SKM-1 (cell line): ENCODE measurements around the gene BCL11B.

ENCODE experiments used
- DNase-seq: peaks from one replicate; lab custom pipeline; 2025; ENCODE audit not compliant: unreplicated experiment; lab: John Stamatoyannopoulos, UW

Gene BCL11B

DNA sequence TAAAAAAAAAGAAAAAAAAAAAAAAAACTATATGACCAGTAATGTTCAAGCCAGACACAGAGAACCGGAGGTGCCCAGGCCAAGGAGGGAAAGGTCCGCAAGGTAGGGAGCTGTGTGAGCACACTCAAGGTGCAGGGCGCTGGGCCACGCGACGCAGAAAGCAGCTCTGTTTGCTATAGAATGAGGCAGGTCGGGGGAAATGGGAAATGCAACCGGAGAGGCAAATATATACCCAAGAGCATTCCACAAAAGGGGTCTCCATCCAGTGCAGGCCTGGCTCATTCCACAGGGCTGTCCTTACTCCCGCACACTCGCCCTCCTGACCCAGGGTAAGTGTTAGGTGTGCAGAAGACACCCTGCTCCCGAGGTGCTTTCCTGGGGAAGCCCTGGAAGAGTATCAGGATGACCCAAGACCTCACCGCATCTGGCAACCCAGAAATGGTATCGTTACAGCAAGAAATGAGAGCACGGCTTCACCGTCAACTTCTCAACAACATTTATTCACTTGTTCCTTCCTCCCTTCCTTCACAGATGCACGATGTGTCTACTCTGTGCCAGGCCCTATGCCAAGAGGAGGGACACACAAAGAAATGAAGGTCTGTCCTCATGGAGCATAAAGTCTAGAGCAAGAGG lies 86.4 kb downstream of the BCL11B start:
- DNase-seq: no peak

DNA sequence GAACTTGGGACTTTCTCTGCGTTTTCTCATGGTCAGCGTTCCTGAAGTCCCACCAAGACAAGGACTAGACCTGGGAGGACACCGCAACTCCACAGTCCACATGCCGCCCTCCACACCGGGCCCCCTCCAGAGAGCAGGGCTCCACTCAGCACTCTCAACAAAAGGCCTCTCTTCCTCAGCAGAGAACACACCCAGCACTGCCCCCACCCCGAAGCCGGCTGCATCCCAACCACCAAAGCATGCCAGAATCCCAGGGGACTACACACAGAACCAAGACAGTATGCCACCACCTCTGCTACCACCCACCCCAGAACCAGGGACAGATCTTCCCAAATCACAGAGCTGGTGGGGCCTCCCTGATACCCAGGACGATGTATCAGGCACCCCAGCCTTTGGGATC lies 88.3 kb downstream of the BCL11B start:
- DNase-seq: no peak

- DNase-seq: no peak
Measured at GRCh38 chr14:99183311-99183710, 88.7 kb downstream of the BCL11B start.

- DNase-seq: no peak
Measured at GRCh38 chr14:99182548-99183250, 89.3 kb downstream of the BCL11B start.

DNA sequence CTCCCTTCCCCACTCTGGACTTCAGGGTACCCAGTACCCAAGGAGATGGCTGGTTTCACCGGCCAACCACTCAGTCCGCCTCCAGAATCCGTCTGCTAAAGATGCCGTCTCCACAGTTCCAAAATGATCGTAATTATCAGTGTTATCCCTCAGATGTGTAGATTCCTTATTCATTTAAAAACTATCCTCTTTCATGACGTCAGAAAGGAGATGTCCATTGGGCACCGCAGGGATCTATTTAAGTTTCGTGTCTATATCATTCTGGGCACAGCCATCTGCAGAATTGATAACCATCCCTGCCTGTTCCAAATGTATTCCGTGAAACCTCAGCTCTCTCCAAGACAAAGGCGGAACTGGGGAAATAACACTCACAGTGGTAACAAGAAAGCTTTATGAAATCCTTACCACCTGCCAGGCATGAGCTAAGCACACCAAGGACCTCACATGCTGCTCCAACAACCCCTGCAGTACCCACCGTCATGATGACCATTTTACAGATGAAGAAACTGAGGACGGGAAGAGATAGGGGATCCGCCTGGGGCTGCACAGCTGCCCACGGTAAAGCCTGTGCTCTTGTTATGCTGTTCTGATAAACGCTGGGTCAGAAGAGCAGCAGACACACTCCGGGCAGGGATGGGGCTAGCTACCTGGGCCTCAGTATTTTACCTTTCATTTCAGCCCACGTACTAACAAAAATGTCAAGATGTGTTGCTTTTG lies 90.0 kb downstream of the BCL11B start:
- DNase-seq: no peak

- no peak for DNase-seq
Measured at GRCh38 chr14:99181241-99181640, 90.8 kb downstream of the BCL11B start.

DNA sequence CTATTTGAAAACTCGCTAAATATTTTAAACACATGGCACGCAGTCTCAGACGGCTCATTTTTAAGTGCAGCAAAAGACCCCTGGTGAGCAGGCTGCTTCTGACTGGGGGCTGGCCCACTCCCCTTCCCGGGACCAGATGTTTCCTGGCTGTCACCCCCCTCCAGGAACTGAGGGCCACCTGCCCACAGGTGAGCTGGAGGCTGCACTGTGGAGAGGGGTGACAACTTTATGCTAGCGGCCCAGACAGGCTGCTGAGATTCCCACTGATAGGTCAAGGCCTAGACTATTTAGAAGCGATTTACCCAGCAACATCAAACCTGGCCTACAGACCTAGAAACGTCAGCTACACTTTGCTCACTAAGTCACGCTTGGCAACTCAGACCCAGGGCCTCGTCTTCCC lies 92.1 kb downstream of the BCL11B start:
- no peak for DNase-seq

GRCh38 chr14:99179506-99179905 lies 92.5 kb downstream of the BCL11B start:
- no peak for DNase-seq

GRCh38 chr14:99177886-99178835 lies 93.8 kb downstream of the BCL11B start:
- DNase-seq: no peak

GRCh38 chr14:99177046-99177655 lies 94.8 kb downstream of the BCL11B start:
- no peak for DNase-seq

GRCh38 chr14:99176156-99176945 lies 95.6 kb downstream of the BCL11B start:
- no peak for DNase-seq

DNA sequence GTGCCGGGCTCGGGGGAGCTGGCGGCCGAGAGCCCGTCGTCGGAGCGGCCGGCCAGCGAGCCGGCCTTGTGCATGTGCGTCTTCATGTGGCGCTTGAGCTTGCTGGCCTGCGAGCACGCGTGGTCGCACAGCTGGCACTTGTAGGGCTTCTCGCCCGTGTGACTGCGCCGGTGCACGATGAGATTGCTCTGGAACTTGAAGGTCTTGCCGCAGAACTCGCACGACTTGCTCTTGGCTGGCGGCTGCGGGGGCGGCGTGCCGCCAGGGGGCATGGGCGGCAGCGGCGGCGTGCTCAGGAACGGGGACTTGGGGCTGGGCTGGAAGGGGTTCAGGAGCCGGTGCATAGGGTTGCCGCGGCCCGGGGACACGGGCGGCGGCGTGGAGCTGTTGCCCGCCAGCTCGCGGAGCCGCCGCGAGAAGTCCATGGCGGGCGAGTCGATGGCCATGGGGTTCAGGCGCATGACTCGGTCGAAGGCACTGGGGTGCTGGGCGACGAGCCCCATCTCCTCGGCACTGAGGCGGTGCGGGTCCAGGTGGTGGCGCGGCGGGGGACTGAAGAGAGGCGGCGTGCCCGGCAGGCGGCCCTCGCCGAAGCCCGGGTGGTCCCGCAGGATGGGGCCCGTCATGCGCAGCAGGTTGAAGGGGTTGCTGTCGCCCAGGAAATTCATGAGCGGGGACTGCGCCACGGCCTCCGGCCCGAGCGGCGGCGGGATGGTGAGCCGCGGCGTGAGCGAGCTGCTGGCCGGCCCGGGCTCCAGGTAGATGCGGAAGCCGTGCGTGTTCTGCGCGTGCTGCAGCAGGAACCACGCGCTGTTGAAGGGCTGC lies 96.5 kb downstream of the BCL11B start:
- DNase-seq: no peak

DNA sequence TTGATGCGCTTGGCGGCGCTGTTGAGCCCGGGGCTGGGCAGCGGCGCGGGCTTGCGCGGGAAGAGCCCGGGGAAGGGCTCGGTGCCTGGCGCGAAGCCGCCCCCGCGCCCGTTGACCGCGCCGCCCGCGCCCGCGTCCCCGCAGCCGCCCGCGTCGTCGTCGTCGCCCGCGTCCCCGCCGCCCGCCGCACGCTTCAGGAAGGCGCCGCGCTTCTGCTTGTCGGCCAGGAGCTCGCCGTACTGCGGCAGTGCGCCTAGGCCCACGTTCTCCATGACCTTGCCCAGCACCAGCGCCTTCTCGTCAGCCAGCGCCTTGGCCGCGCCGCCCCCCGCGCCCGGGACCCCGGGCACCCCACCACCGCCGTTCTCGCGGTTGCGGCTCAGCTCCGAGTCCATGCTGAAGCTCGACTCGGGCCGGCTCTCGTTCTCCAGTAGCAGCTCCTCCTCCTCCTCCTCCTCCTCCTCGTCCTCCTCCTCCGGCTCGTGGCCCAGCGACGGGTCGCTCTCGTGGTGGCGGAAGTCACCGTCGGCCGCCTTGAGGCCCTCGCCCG lies 97.2 kb downstream of the BCL11B start:
- no peak for DNase-seq

DNA sequence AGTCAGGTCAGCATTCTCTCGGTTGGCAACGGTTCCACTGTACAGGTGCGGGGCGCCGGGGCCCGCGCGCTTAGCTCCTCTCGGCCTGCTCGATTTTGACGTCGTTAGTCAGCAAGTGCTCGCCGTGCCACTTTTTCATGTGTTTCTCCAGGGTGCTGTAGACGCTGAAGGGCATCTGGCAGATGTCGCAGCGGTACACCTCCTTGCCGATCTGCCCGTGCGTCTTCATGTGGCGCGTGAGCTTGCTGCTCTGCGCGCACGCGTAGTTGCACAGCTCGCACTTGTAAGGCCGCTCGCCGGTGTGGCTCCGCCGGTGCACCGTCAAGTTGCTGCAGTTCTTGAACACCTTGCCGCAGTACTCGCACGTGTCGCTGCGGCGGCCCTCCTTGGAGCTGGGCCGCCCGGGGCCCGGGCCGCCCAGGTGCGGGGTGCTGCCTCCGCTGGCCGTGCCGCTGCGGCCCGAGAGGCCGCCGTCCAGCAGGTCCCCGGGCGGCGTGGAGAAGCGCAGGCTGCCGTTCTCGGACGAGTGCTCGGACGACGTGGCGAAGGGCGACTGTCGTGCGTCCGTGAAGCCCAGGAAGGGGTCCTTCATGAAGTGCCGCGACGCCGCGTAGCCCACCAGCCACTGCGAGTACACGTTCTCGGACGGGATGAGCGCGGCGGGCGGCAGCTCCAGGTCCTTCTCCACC lies 97.8 kb downstream of the BCL11B start:
- DNase-seq: no peak

DNA sequence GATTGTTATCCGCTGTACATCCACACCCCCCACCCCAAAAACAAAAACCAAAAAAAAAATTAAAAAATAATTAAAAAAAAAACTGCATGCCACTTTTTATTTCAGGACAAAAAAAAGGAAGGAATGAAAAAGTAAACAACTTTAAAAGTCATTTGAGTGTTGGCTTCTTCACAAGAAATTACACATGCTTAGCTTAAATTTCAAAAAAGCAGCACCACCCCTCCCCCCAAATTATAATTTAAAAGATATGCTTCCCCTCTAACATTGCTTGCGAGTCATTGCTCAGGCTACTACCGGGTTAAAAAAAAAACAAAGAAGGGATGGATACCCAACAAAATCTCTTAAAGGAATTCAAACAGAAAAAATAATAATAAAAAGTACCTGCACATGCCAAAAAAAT lies 98.5 kb downstream of the BCL11B start:
- no peak for DNase-seq

DNA sequence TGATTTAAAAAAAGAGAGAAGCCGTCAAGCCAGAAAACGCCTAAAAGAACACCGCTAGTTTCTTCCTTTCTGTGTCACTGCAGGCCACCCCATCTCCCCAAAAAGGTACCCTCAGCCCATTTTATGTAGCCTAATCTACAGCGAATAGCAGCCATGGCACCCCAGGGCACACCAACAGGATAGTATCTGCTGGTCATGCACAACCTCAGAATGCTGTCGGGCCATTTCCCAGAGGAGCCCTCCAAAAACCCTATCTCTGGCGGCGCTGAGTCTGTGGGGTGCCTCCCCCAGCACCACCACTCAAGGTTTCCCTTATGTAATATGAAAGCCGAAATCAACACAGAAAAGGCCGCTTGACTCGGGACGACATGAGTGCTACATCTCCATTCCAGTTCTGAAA lies 98.9 kb downstream of the BCL11B start:
- no peak for DNase-seq

DNA sequence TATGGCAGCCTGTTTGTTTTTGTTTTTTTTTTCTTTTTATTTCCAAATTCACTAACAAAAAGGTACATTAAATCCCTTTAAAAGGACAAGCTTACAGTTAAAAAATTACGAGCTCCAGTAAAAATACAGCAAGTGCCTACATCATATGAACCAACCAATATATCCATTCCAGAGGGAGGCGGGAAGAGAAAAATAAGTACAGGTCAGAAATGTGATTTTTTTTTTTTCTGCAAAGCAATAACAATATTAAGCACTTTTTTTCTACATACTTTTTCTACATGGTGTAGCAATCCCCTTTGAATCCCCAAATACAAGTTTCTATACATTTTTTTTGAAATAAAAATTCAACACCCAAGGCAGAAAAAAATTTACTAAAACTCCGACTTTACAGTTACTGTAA lies 100.6 kb downstream of the BCL11B start:
- no peak for DNase-seq

DNA sequence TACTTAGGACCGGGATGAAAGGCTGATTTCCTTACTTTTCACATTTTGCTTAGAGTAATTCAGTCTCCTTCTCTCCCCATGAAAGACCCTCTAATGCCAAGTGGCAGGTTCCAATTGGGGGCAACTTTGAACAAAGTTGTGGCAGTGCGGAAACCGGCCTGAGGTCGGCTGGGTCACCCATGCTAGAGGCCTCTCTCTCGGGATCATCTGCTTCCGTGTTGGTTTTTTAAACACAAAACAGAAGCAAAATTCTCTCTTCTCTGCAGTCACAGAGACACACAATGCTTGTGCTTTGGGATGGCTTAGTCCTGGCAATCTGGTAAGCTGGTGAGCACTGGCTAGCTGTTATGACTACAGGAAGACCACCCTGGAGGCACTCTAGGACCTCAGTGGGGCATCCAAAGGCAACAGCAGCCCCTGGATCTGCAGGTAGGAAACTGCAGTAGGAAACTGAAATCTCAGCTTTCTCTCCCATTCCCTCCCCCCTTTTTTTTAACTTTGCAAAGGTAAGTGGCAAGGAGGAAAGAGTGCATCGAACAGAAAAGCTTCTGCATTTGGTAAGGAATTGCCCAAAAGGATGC lies 102.1 kb downstream of the BCL11B start:
- DNase-seq: no peak
